Measurements from ENCODE around the gene USP48. TPM values are rescaled to one million over a fixed set of nuclear protein-coding genes. Genes with fewer than 3 reads are reported as not detected.
"Not testable (repeated sequence)": the region's sequence is repeated elsewhere in the genome, so short reads cannot be mapped to it uniquely, and the experiment has no call there.

Gene USP48
- total RNA-seq, 2 experiments from 2014 or later, result 73.3 to 76.0 TPM

- Mint-ChIP-seq H3K36me3 (ENCODE audit: low read depth) (peaks cover 5% of the 10 kb centered on the region), H3K4me3 (no peak overlapping the region), H3K9me3 (no peaks in the 10 kb centered on the region), H3K27me3 (no peaks in the 10 kb centered on the region), H3K4me1 (ENCODE audit: low read depth) (no peaks in the 10 kb centered on the region), H3K27ac (no peak overlapping the region)
- Histone ChIP-seq H3K4me1 (ENCODE audit: insufficient read depth, low read length) (no peaks in the 10 kb centered on the region), H3K27ac (ENCODE audit: low read depth in 1 of 2, low read length in 2 of 2) (no peak overlapping the region), H3K27me3 (ENCODE audit: control insufficient read depth in 1 of 2, insufficient read depth in 2 of 2, low read length in 2 of 2) (no peaks in the 10 kb centered on the region), H3K36me3 (ENCODE audit: insufficient read depth, low read length) (no peaks in the 10 kb centered on the region), H3K9me3 (ENCODE audit: control insufficient read depth in 1 of 2, insufficient read depth in 1 of 2, low read length in 2 of 2) (peaks cover 0 to 8% of the 10 kb centered on the region in 2 experiments), H3K4me3 (ENCODE audit: low read length) (no peak overlapping the region)
- CTCF ChIA-PET, result no interaction called here
- intact Hi-C loops (cut with DNase I, micrococcal nuclease), result no loop called here
- DNase-seq (no peak), ATAC-seq (ENCODE audit: poor library complexity) (no peak)
- TF ChIP-seq, protein P1, sequence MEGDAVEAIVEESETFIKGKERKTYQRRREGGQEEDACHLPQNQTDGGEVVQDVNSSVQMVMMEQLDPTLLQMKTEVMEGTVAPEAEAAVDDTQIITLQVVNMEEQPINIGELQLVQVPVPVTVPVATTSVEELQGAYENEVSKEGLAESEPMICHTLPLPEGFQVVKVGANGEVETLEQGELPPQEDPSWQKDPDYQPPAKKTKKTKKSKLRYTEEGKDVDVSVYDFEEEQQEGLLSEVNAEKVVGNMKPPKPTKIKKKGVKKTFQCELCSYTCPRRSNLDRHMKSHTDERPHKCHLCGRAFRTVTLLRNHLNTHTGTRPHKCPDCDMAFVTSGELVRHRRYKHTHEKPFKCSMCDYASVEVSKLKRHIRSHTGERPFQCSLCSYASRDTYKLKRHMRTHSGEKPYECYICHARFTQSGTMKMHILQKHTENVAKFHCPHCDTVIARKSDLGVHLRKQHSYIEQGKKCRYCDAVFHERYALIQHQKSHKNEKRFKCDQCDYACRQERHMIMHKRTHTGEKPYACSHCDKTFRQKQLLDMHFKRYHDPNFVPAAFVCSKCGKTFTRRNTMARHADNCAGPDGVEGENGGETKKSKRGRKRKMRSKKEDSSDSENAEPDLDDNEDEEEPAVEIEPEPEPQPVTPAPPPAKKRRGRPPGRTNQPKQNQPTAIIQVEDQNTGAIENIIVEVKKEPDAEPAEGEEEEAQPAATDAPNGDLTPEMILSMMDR (IDR thresholded peaks at IDR 0.05), result no peak
- POLR2A ChIA-PET, result interaction anchor here (0.7 kb wide), 1 partner anchor 43 kb away, joined by 3 read pairs; no protein-coding TSS in a partner anchor
Measured at GRCh38 chr1:21827141-21827679, 44.3 kb upstream of the USP48 start.

GRCh38 chr1:21826694-21827093, 43.7 kb upstream of the USP48 start:
- H3K4me3 ChIP-seq (ENCODE audit: low read length); H3K27me3 ChIP-seq (ENCODE audit: control insufficient read depth in 1 of 2, insufficient read depth in 2 of 2, low read length in 2 of 2); POLR2A ChIA-PET; H3K27ac ChIP-seq (ENCODE audit: low read depth in 1 of 2, low read length in 2 of 2); intact Hi-C loops (cut with DNase I, micrococcal nuclease); H3K27me3 Mint-ChIP-seq; H3K4me3 Mint-ChIP-seq; DNase-seq; H3K4me1 Mint-ChIP-seq (ENCODE audit: low read depth); H3K4me1 ChIP-seq (ENCODE audit: insufficient read depth, low read length); ATAC-seq (ENCODE audit: poor library complexity); CTCF ChIA-PET; H3K9me3 ChIP-seq (ENCODE audit: control insufficient read depth in 1 of 2, insufficient read depth in 1 of 2, low read length in 2 of 2); H3K27ac Mint-ChIP-seq; H3K36me3 Mint-ChIP-seq (ENCODE audit: low read depth); H3K9me3 Mint-ChIP-seq; H3K36me3 ChIP-seq (ENCODE audit: insufficient read depth, low read length): not testable (repeated sequence)

- no peaks in the 10 kb centered on the region for H3K36me3 Mint-ChIP-seq (ENCODE audit: low read depth)
- no peak overlapping the region for H3K4me3 Mint-ChIP-seq
- CTCF ChIA-PET, result no interaction called here
- no peaks in the 10 kb centered on the region for H3K4me1 ChIP-seq (ENCODE audit: insufficient read depth, low read length)
- no peaks in the 10 kb centered on the region for H3K9me3 ChIP-seq (ENCODE audit: control insufficient read depth in 1 of 2, insufficient read depth in 1 of 2, low read length in 2 of 2)
- H3K27ac Mint-ChIP-seq, result no peak overlapping the region
- no peaks in the 10 kb centered on the region for H3K27me3 ChIP-seq (ENCODE audit: control insufficient read depth in 1 of 2, insufficient read depth in 2 of 2, low read length in 2 of 2)
- no peak overlapping the region for H3K27ac ChIP-seq (ENCODE audit: low read depth in 1 of 2, low read length in 2 of 2)
- POLR2A ChIA-PET, result no interaction called here
- no peaks in the 10 kb centered on the region for H3K27me3 Mint-ChIP-seq
- no peak overlapping the region for H3K4me3 ChIP-seq (ENCODE audit: low read length)
- TF ChIP-seq, protein P1 (IDR thresholded peaks at IDR 0.05), result no peak
- no peak for DNase-seq
- ATAC-seq (ENCODE audit: poor library complexity), result no peak
- H3K9me3 Mint-ChIP-seq, result no peaks in the 10 kb centered on the region
- intact Hi-C loops (cut with DNase I, micrococcal nuclease), result no loop called here
- no peaks in the 10 kb centered on the region for H3K4me1 Mint-ChIP-seq (ENCODE audit: low read depth)
- H3K36me3 ChIP-seq (ENCODE audit: insufficient read depth, low read length), result no peaks in the 10 kb centered on the region
Measured at GRCh38 chr1:21825393-21825792, 42.4 kb upstream of the USP48 start.

DNA sequence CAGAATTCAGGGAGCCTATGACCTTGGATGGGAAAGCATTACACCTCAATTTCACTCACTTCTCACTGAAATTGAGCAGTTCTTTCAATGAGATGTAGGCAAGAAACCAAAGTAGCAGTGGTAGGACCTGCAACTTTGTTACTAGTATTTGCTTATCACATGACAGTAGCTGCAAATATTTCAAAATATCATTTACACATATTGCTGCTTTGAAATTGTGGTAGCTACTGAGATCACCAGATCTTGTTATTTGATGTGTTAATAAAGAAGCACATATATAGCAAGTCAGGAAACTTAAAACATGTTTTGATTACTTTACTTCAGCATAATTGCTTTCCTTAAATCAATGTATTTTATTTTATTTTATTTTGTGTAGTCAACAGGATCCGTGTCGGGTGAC, 42.0 kb upstream of the USP48 start:
- Mint-ChIP-seq H3K9me3 (no peaks in the 10 kb centered on the region), H3K36me3 (ENCODE audit: low read depth) (no peaks in the 10 kb centered on the region), H3K27ac (no peak overlapping the region), H3K4me1 (ENCODE audit: low read depth) (no peaks in the 10 kb centered on the region), H3K4me3 (no peak overlapping the region), H3K27me3 (no peaks in the 10 kb centered on the region)
- Histone ChIP-seq H3K27ac (ENCODE audit: low read depth in 1 of 2, low read length in 2 of 2) (no peak overlapping the region), H3K27me3 (ENCODE audit: control insufficient read depth in 1 of 2, insufficient read depth in 2 of 2, low read length in 2 of 2) (no peaks in the 10 kb centered on the region), H3K4me1 (ENCODE audit: insufficient read depth, low read length) (no peaks in the 10 kb centered on the region), H3K36me3 (ENCODE audit: insufficient read depth, low read length) (no peaks in the 10 kb centered on the region), H3K4me3 (ENCODE audit: low read length) (no peak overlapping the region), H3K9me3 (ENCODE audit: control insufficient read depth in 1 of 2, insufficient read depth in 1 of 2, low read length in 2 of 2) (no peaks in the 10 kb centered on the region)
- no peak for ATAC-seq (ENCODE audit: poor library complexity)
- no peak for DNase-seq
- TF ChIP-seq, protein P1 (IDR thresholded peaks at IDR 0.05), result no peak
- intact Hi-C loops (cut with DNase I, micrococcal nuclease), result no loop called here
- POLR2A ChIA-PET, result no interaction called here
- CTCF ChIA-PET, result no interaction called here

All from CD4-positive, alpha-beta T cell (primary cell).